Psoas muscle (tissue), 8 donors: Measurements from ENCODE around the gene RAB14. TPM values are rescaled to one million over a fixed set of nuclear protein-coding genes. Genes with fewer than 3 reads are reported as not detected.

Experiments
- ATAC-seq, 4 donors: fragments of 200-7000 bp; cut with Tn5 transposase; one replicate each; pipeline ENCODE4 v1.9.1; 2020; ENCODE audit warnings: moderate library complexity in 3 of 4, mild to moderate bottlenecking in 2 of 4
- DNase-seq, 2 donors: peaks; one replicate each; pipeline ENCODE4 v3.0.0-alpha.2; 2020
- H3K27ac ChIP-seq: fragments of 200-600 bp; one replicate; pipeline ENCODE4 v1.8.0; 2022
- H3K27me3 ChIP-seq, 3 donors: fragments of 200-600 bp in 1 of 3; one replicate each; pipeline versions ENCODE4 v1.6.1 to v1.8.0; 2013 to 2022; ENCODE audit warnings: low read length in 2 of 3, mild to moderate bottlenecking in 2 of 3, moderate library complexity in 1 of 3; ENCODE audit not compliant: insufficient read depth in 3 of 3
- H3K36me3 ChIP-seq, 2 donors: fragments of 200-600 bp in 1 of 2; one replicate each; pipeline versions ENCODE4 v1.6.1 to v1.8.0; 2013 to 2022; ENCODE audit warnings: low read depth in 1 of 2, mild to moderate bottlenecking in 1 of 2, moderate library complexity in 1 of 2; ENCODE audit not compliant: insufficient read depth in 1 of 2
- H3K4me1 ChIP-seq: fragments of 200-600 bp; one replicate; pipeline ENCODE4 v1.8.0; 2022
- H3K4me3 ChIP-seq: fragments of 200-600 bp; one replicate; pipeline ENCODE4 v1.8.0; 2022; ENCODE audit warnings: mild to moderate bottlenecking
- H3K9me3 ChIP-seq: fragments of 200-600 bp; one replicate; pipeline ENCODE4 v1.8.0; 2022
- CTCF ChIP-seq: fragments of 200-600 bp; IDR thresholded peaks from one replicate; pipeline ENCODE4 v1.8.0; 2022; ENCODE audit warnings: antibody characterized with exemption
- WGBS, 3 donors: extraction: QIAGEN DNeasy Blood & Tissue Kit; methylation state at CpG; one replicate each; pipeline versions ENCODE4 v1.1.6 to v1.1.7; 2013; 5-methylcytosine and 5-hydroxymethylcytosine counted together
- intact Hi-C, 2 donors: fragments of 100-400 bp; cut with DNase I; formaldehyde crosslinking; loops; one replicate each; pipeline versions ENCODE4 v1.11.0 to v1.14.2; 2022
- polyA plus RNA-seq, 3 donors: library from polyadenylated mRNA; stranded (reverse); fragments of 200-250 nt; gene quantifications; one replicate each; pipeline ENCODE4 v1.2.3, GENCODE V29; 2013
- total RNA-seq, 4 donors: library from RNA; stranded (reverse); fragmentation: NEBNext Ultra II Directional in 2 of 4; extraction: Animal tissue kit (Norgen Biotek cat#: 25700) in 2 of 4; gene quantifications; one replicate each; pipeline versions ENCODE4 v1.2.1 to v1.2.4, GENCODE V29; 2021 to 2023
- donor health status: healthy with polysubstance abuse.
- donor health status: DM: no; HTN: no; CAD: no; lungs with moderate emphysema.
- donor health status: Bipolar disorder and iron deficiency.
- donor health status: healthy.
- donor health status: DM: yes; HTN: yes; CAD: no.
- donor health status: DM: no; HTN: no; CAD: no.
- donor health status: DM: no; HTN: no; CAD: no.
- donor health status: DM: yes; HTN: yes; CAD: no.

The RAB14 gene
- total and polyA plus RNA-seq, 7 donors, result 17.6 to 51.5 (median 43.6) TPM

GRCh38 chr9:121192959-121193640 is 8.6 kb downstream of the RAB14 start:
- no peak for TF ChIP-seq CTCF
- whole genome bisulfite sequencing, 3 donors, result 0 to 25% (median 11%) methylated on average over 1 of the region's 1 CpG

GRCh38 chr9:121192518-121192917 is 9.2 kb downstream of the RAB14 start:
- 34 to 39% (median 34%) methylated on average over 1 of the region's 1 CpG for WGBS, 3 donors
- DNase-seq (no peak), ATAC-seq (no peak)
- Histone ChIP-seq H3K9me3 (no peaks in the 10 kb centered on the region), H3K36me3 (no peaks in the 10 kb centered on the region), H3K4me1 (peaks cover 76% of the 10 kb centered on the region), H3K4me3 (no peak overlapping the region), H3K27ac (no peak overlapping the region), H3K27me3 (no peaks in the 10 kb centered on the region)
- TF ChIP-seq CTCF, result no peak
- intact Hi-C loops, result no loop called here

More at GRCh38 chr9:121192959-121193640, 8.6 kb downstream of the RAB14 start:
- intact Hi-C loops, result no loop called here
- H3K4me3 ChIP-seq, result no peak overlapping the region
- no peaks in the 10 kb centered on the region for H3K27me3 ChIP-seq
- ATAC-seq (no peak), DNase-seq (no peak)
- no peaks in the 10 kb centered on the region for H3K36me3 ChIP-seq
- H3K4me1 ChIP-seq, result peaks cover 82% of the 10 kb centered on the region
- no peak overlapping the region for H3K27ac ChIP-seq
- H3K9me3 ChIP-seq, result no peaks in the 10 kb centered on the region

GRCh38 chr9:121191235-121191634 is 10.4 kb downstream of the RAB14 start:
- WGBS, 3 donors, result 72 to 87% (median 74%) methylated on average over 2 of the region's 2 CpGs
- intact Hi-C loops, result no loop called here
- H3K4me1 ChIP-seq, result peaks cover 63% of the 10 kb centered on the region
- H3K27ac ChIP-seq, result no peak overlapping the region
- H3K9me3 ChIP-seq, result no peaks in the 10 kb centered on the region
- H3K36me3 ChIP-seq, result peaks cover 0 to 7% of the 10 kb centered on the region in 2 donors
- no peaks in the 10 kb centered on the region for H3K27me3 ChIP-seq
- TF ChIP-seq CTCF, result no peak
- peak in 1 of 4 donors; percentile 37 for ATAC-seq
- DNase-seq, result no peak
- peak overlapping the region; percentile 22 for H3K4me3 ChIP-seq

GRCh38 chr9:121189660-121190059 is 12.0 kb downstream of the RAB14 start:
- no peak for TF ChIP-seq CTCF
- Histone ChIP-seq H3K27ac (no peak overlapping the region), H3K4me1 (peaks cover 47% of the 10 kb centered on the region), H3K4me3 (no peak overlapping the region), H3K36me3 (peaks cover 0 to 22% of the 10 kb centered on the region in 2 donors), H3K9me3 (no peaks in the 10 kb centered on the region), H3K27me3 (no peaks in the 10 kb centered on the region)
- DNase-seq, result no peak
- ATAC-seq, result no peak
- intact Hi-C loops, result no loop called here
- 91 to 92% (median 91%) methylated on average over 3 of the region's 3 CpGs for WGBS, 3 donors

GRCh38 chr9:121189006-121189405 is 12.7 kb downstream of the RAB14 start:
- WGBS, 3 donors, result 88 to 95% (median 92%) methylated on average over 1 of the region's 1 CpG
- H3K27me3 ChIP-seq, result no peaks in the 10 kb centered on the region
- TF ChIP-seq CTCF, result no peak
- DNase-seq, result no peak
- H3K36me3 ChIP-seq, result peaks cover 0 to 22% of the 10 kb centered on the region in 2 donors
- peaks cover 48% of the 10 kb centered on the region for H3K4me1 ChIP-seq
- intact Hi-C loops, result no loop called here
- no peak overlapping the region for H3K4me3 ChIP-seq
- no peak for ATAC-seq
- H3K9me3 ChIP-seq, result no peaks in the 10 kb centered on the region
- H3K27ac ChIP-seq, result no peak overlapping the region
